K562 (cell line): ENCODE results near the gene TMEM132C. TPM values are rescaled to one million over a fixed set of nuclear protein-coding genes. Genes with fewer than 3 reads are reported as not detected.

Source experiments
- ATAC-seq: fragments of 200-7000 bp; cut with Tn5 transposase; 3 replicates; pipeline ENCODE4 v1.9.1; 2020; ENCODE audit warnings: moderate library complexity
- BruUV-seq: library from RNA; stranded (reverse); fragments of 400-500 nt; replicated peaks from 2 replicates; lab custom pipeline; 2021; lab: Mats Ljungman, UMichigan
- CTCF ChIA-PET: fragments of 300-600 bp; formaldehyde crosslinking; extraction: SDS; loops from one replicate; lab custom pipeline; 2021; ENCODE audit warnings: low intra/inter-chr PET ratio; lab: Yijun Ruan, JAX
- POLR2A ChIA-PET: fragments of 300-600, 350-650 bp; sonication (Branson Sonifier 250); formaldehyde crosslinking; extraction: SDS; loops from one replicate; lab custom pipeline; 2021; ENCODE audit warnings: antibody characterized with exemption, inconsistent platforms; lab: Yijun Ruan, JAX
- DNase-seq, 4 experiments: peaks; one replicate each; pipeline versions ENCODE4 v3.0.0 to v3.0.0-alpha.2; 2011 to 2018; ENCODE audit warnings: low spot score in 3 of 4, mixed read lengths in 3 of 4; ENCODE audit errors: extremely low read depth in 1 of 4
- FAIRE-seq: peaks from 2 replicates; lab custom pipeline; 2011; peaks lifted over from hg19 to GRCh38; lab: Jason Lieb, UNC
- H2AFZ ChIP-seq: 2 replicates; pipeline ENCODE4 v1.6.0; 2011; ENCODE audit warnings: low read depth, low read length, control low read depth, inconsistent platforms
- H3K27ac ChIP-seq: fragments of 200-600 bp; 3 replicates; pipeline ENCODE4 v1.8.0; 2011; ENCODE audit warnings: low read depth, mild to moderate bottlenecking, control low read depth, inconsistent platforms, low read length, moderate library complexity, mixed read lengths; ENCODE audit errors: extremely low read depth
- H3K27me3 ChIP-seq, 2 experiments: fragments of 300-600 bp in 1 of 2; 2 replicates in 1 of 2; 3 replicates in 1 of 2; pipeline versions ENCODE4 v1.6.0 to v1.8.0; 2011; ENCODE audit warnings: inconsistent platforms in 2 of 2, low read length in 2 of 2, mild to moderate bottlenecking in 1 of 2, mixed read lengths in 1 of 2, moderate library complexity in 1 of 2; ENCODE audit not compliant: control insufficient read depth in 2 of 2, insufficient read depth in 2 of 2
- H3K36me3 ChIP-seq: fragments of 300-600 bp; 3 replicates; pipeline ENCODE4 v1.8.0; 2011; ENCODE audit warnings: mild to moderate bottlenecking, low read length, inconsistent platforms; ENCODE audit not compliant: control insufficient read depth, insufficient read depth
- H3K4me1 ChIP-seq, 2 experiments: fragments of 200-600 bp in 1 of 2; replicated peaks in 1 of 2; 2 replicates in 1 of 2; 3 replicates in 1 of 2; pipeline versions ENCODE4 v1.5.1 to v1.8.0; 2011; ENCODE audit warnings: inconsistent platforms in 2 of 2, low read length in 2 of 2, mild to moderate bottlenecking in 1 of 2, mixed read lengths in 1 of 2, moderate library complexity in 1 of 2; ENCODE audit not compliant: control insufficient read depth in 2 of 2, insufficient read depth in 2 of 2
- H3K4me2 ChIP-seq: 2 replicates; pipeline ENCODE4 v1.6.1; 2011; ENCODE audit warnings: low read length, control low read depth, inconsistent platforms, mixed read lengths; ENCODE audit not compliant: insufficient read depth
- H3K4me3 ChIP-seq: fragments of 200-600 bp; sonication (generic), shearing (Covaris generic); 2 replicates; pipeline ENCODE4 v1.5.1; 2016; ENCODE audit warnings: control low read depth, inconsistent platforms
- H3K79me2 ChIP-seq: fragments of 200-600 bp; 3 replicates; pipeline ENCODE4 v1.8.0; 2011; ENCODE audit warnings: low read length, inconsistent platforms; ENCODE audit not compliant: control insufficient read depth, insufficient read depth
- H3K9ac ChIP-seq, 2 experiments: 2 replicates each; pipeline versions ENCODE4 v1.6.0 to v1.6.1; 2011; ENCODE audit warnings: low read depth in 2 of 2, low read length in 2 of 2, control low read depth in 1 of 2, inconsistent platforms in 1 of 2, mild to moderate bottlenecking in 1 of 2, mixed read lengths in 1 of 2; ENCODE audit not compliant: insufficient read depth in 1 of 2
- H3K9me1 ChIP-seq: one replicate; pipeline ENCODE4 v1.6.0; 2011; ENCODE audit warnings: inconsistent platforms, mild to moderate bottlenecking, low read length, moderate library complexity; ENCODE audit not compliant: control insufficient read depth, insufficient read depth
- H3K9me3 ChIP-seq: replicated peaks from 2 replicates; pipeline ENCODE4 v1.5.1; 2011; ENCODE audit warnings: low read depth, low read length, inconsistent platforms; ENCODE audit not compliant: control insufficient read depth, insufficient read depth
- H4K20me1 ChIP-seq: replicated peaks from 2 replicates; pipeline ENCODE4 v1.6.1; 2011; ENCODE audit warnings: low read length, inconsistent platforms, mixed read lengths; ENCODE audit not compliant: control insufficient read depth, insufficient read depth
- CBX2 ChIP-seq: fragments of 200-600 bp; sonication (generic); IDR thresholded peaks from one replicate; pipeline ENCODE4 v1.6.1; 2012; ENCODE audit warnings: mild to moderate bottlenecking, low read length, inconsistent platforms; ENCODE audit not compliant: insufficient read depth, poor library complexity, severe bottlenecking
- CREM ChIP-seq: IDR thresholded peaks from 2 replicates; pipeline ENCODE4 v1.6.1; 2014; ENCODE audit warnings: antibody characterized with exemption, low read depth
- EHMT2 ChIP-seq: fragments of 450-650 bp; IDR thresholded peaks from 2 replicates; pipeline ENCODE4 v1.6.1; 2018; ENCODE audit warnings: antibody characterized with exemption
- JUND ChIP-seq, 2 experiments: IDR thresholded peaks; 2 replicates in 1 of 2; 3 replicates in 1 of 2; pipeline ENCODE4 v1.6.1; 2011; ENCODE audit warnings: borderline replicate concordance in 2 of 2, low read depth in 2 of 2, low read length in 2 of 2, improper control_type of control experiment in 1 of 2, missing biosample characterization in 1 of 2, missing genetic modification characterization in 1 of 2, missing genetic modification reagents in 1 of 2
- NFRKB ChIP-seq: fragments of 450-650 bp; IDR thresholded peaks from 2 replicates; pipeline ENCODE4 v1.6.1; 2016; ENCODE audit warnings: low read depth
- NR2C1 ChIP-seq, 2 experiments: fragments of 450-650 bp; IDR thresholded peaks; 2 replicates each; pipeline ENCODE4 v1.6.1; 2017; ENCODE audit warnings: mild to moderate bottlenecking in 2 of 2, antibody characterized with exemption in 1 of 2, inconsistent platforms in 1 of 2, missing compliant biosample characterization in 1 of 2, missing genetic modification characterization in 1 of 2
- NR2C2 ChIP-seq, 2 experiments: fragments of 200-800 bp in 1 of 2; sonication (Bioruptor generic) in 1 of 2; sonication (generic) in 1 of 2; formaldehyde crosslinking in 1 of 2; IDR thresholded peaks; 2 replicates each; pipeline versions ENCODE4 v1.6.1 to v1.8.0; 2016 to 2022; ENCODE audit warnings: mild to moderate bottlenecking in 1 of 2, missing compliant biosample characterization in 1 of 2, missing genetic modification characterization in 1 of 2, missing genetic modification reagents in 1 of 2
- TEAD2 ChIP-seq: fragments of 450-650 bp; IDR thresholded peaks from 2 replicates; pipeline ENCODE4 v1.6.1; 2016; ENCODE audit warnings: missing genetic modification characterization, control low read depth, missing compliant biosample characterization
- TEAD4 ChIP-seq, 2 experiments: sonication (generic) in 1 of 2; formaldehyde crosslinking in 1 of 2; IDR thresholded peaks; 2 replicates each; pipeline versions ENCODE4 v1.6.1 to v1.8.0; 2012 to 2022; ENCODE audit warnings: borderline replicate concordance in 1 of 2, inconsistent platforms in 1 of 2, low read length in 1 of 2, mild to moderate bottlenecking in 1 of 2, missing genetic modification reagents in 1 of 2
- ZNF316 ChIP-seq: fragments of 450-650 bp; IDR thresholded peaks from 2 replicates; pipeline ENCODE4 v1.6.1; 2016
- ZNF785 ChIP-seq: fragments of 250-450 bp; sonication (Bioruptor Pico); IDR thresholded peaks from 2 replicates; pipeline ENCODE4 v1.4.0; 2020; ENCODE audit warnings: mild to moderate bottlenecking
- WGBS: fragments of 100-300 bp; shearing (Covaris generic); methylation state at CpG from one replicate; pipeline ENCODE4 v1.1.6; 2016; ENCODE audit warnings: low coverage, mixed read lengths; ENCODE audit not compliant: insufficient coverage; ENCODE audit errors: missing lambda C conversion rate; 5-methylcytosine and 5-hydroxymethylcytosine counted together
- in situ Hi-C: fragments of 300-500 bp; cut with MboI; formaldehyde crosslinking; loops from 4 replicates; pipeline ENCODE4 v1.15.0; 2018; ENCODE audit warnings: inconsistent platforms, mixed read lengths
- intact Hi-C: fragments of 100-400 bp; cut with micrococcal nuclease; formaldehyde crosslinking; loops from 2 replicates; pipeline ENCODE4 v1.14.2; 2022
- polyA plus RNA-seq, 8 experiments: library from polyadenylated mRNA; depleted of rRNA in 4 of 8; stranded (reverse) in 5 of 8; unstranded in 3 of 8; fragments of >200 nt; fragmentation: Nextera tagmentation in 2 of 8; fragmentation: Illumina TruSeq in 1 of 8; extraction: Ambion mirVana in 2 of 8; extraction: Trizol in 1 of 8; gene quantifications; 2 replicates each; pipeline versions ENCODE4 v1.2.1 to v1.2.3, GENCODE V29; 2011 to 2014; ENCODE audit warnings: inconsistent platforms in 1 of 8, missing spikeins in 1 of 8
- total RNA-seq, 7 experiments: library from RNA; depleted of rRNA in 6 of 7; stranded (reverse); fragments of >200 nt in 6 of 7; fragmentation: Illumina TruSeq in 2 of 7; extraction: Trizol in 2 of 7; gene quantifications; 2 replicates each; pipeline versions ENCODE4 v1.2.1 to v1.2.3, GENCODE V29; 2011 to 2021; ENCODE audit warnings: low replicate concordance in 1 of 7
- TF ChIP-seq, protein P1 (sequence below), 3 experiments: IDR thresholded peaks in 2 of 3; conservative IDR thresholded peaks in 1 of 3; 2 replicates each; pipeline ENCODE4 v1.5.1; 2011 to 2012; ENCODE audit warnings: low read length in 3 of 3, mild to moderate bottlenecking in 3 of 3, control low read depth in 2 of 3, improper control_type of control experiment in 1 of 3, inconsistent platforms in 1 of 3, low read depth in 1 of 3, mixed read lengths in 1 of 3, moderate library complexity in 1 of 3; ENCODE audit not compliant: insufficient read depth in 2 of 3
- TF ChIP-seq, protein P2 (sequence below): IDR thresholded peaks from 2 replicates; pipeline ENCODE4 v1.6.1; 2011; ENCODE audit warnings: borderline replicate concordance, low read depth, mild to moderate bottlenecking, moderate library complexity, low read length; ENCODE audit not compliant: insufficient read depth, poor library complexity, severe bottlenecking

Gene TMEM132C
- total and polyA plus RNA-seq, 9 of the 15 experiments (the other 6 are each of a cell fraction or from before 2014, with no cell fraction given) = not detected

DNA sequence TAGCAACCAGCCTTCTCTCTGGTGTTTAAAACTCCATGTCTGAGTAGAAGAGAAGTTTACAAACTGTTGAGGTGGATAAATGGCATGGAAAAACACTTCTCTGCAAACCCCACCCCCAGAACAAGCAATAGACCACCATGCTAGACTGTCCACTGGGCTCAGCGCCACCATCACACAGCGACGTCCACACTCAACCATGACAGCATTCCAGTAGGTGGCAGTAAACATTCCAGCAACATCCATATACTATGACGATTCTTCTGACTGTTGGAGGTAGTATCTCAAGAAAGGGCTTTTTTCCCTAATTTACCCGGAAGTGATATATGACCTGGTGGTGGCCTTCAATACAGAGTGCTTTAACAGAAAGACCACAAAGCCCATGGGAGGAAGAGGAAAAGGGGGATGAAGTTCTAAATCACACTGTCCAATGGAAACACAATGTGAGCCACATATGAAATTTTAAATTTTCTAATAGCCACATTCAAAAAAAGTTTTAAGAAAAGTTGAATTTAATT, 404.6 kb downstream of the TMEM132C start:
- WGBS = 3% methylated on average over 4 of the region's 5 CpGs
- no peaks in the 10 kb centered on the region for H3K4me1 ChIP-seq
- ATAC-seq = peak; percentile 89
- CTCF ChIA-PET = no interaction called here
- H3K27me3 ChIP-seq = no peaks in the 10 kb centered on the region
- no peak overlapping the region for H2AFZ ChIP-seq
- TF ChIP-seq, protein P1, sequence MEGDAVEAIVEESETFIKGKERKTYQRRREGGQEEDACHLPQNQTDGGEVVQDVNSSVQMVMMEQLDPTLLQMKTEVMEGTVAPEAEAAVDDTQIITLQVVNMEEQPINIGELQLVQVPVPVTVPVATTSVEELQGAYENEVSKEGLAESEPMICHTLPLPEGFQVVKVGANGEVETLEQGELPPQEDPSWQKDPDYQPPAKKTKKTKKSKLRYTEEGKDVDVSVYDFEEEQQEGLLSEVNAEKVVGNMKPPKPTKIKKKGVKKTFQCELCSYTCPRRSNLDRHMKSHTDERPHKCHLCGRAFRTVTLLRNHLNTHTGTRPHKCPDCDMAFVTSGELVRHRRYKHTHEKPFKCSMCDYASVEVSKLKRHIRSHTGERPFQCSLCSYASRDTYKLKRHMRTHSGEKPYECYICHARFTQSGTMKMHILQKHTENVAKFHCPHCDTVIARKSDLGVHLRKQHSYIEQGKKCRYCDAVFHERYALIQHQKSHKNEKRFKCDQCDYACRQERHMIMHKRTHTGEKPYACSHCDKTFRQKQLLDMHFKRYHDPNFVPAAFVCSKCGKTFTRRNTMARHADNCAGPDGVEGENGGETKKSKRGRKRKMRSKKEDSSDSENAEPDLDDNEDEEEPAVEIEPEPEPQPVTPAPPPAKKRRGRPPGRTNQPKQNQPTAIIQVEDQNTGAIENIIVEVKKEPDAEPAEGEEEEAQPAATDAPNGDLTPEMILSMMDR (IDR thresholded peaks at IDR 0.05 in 2 of 3, conservative IDR thresholded peaks at IDR 0.05 in 1 of 3; ENCODE audit: insufficient read depth in 2 of 3, low read depth in 1 of 3, low read length in 3 of 3) = peak; percentile 41 to 50 (median 49); a peak in 5 of 6 replicates
- peak; percentile 52; the same call in 1 of the 2 replicates for TF ChIP-seq EHMT2
- peak; percentile 42; the same call in 1 of the 2 replicates for TF ChIP-seq CREM
- no peak for TF ChIP-seq NFRKB
- TF ChIP-seq TEAD4 (IDR thresholded peaks at IDR 0.05; ENCODE audit: low read length) = peak; percentile 70
- no peak for TF ChIP-seq TEAD4 (CRISPR knock-in tag; IDR thresholded peaks at IDR 0.05; ENCODE audit: borderline replicate concordance)
- no peak for TF ChIP-seq ZNF316
- TF ChIP-seq CBX2 = no peak
- TF ChIP-seq ZNF785 (CRISPR knock-in tag) = no peak
- TF ChIP-seq NR2C1 (IDR thresholded peaks at IDR 0.05) = peak; percentile 75
- TF ChIP-seq NR2C1 (tag; IDR thresholded peaks at IDR 0.05) = peak; percentile 53; the same call in 1 of the 2 replicates
- TF ChIP-seq, protein P2, sequence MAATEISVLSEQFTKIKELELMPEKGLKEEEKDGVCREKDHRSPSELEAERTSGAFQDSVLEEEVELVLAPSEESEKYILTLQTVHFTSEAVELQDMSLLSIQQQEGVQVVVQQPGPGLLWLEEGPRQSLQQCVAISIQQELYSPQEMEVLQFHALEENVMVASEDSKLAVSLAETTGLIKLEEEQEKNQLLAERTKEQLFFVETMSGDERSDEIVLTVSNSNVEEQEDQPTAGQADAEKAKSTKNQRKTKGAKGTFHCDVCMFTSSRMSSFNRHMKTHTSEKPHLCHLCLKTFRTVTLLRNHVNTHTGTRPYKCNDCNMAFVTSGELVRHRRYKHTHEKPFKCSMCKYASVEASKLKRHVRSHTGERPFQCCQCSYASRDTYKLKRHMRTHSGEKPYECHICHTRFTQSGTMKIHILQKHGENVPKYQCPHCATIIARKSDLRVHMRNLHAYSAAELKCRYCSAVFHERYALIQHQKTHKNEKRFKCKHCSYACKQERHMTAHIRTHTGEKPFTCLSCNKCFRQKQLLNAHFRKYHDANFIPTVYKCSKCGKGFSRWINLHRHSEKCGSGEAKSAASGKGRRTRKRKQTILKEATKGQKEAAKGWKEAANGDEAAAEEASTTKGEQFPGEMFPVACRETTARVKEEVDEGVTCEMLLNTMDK = peak; percentile 50
- TF ChIP-seq NR2C2 (CRISPR knock-in tag; IDR thresholded peaks at IDR 0.05) = no peak
- peak; percentile 23; the same call in 1 of the 2 replicates for TF ChIP-seq NR2C2 (tag; IDR thresholded peaks at IDR 0.05)
- no peak for TF ChIP-seq JUND (IDR thresholded peaks at IDR 0.05; ENCODE audit: borderline replicate concordance, low read depth, low read length)
- no peak for TF ChIP-seq JUND (tag; IDR thresholded peaks at IDR 0.05; ENCODE audit: borderline replicate concordance, low read depth, low read length)
- 0 out of 2 replicates have a peak, but pooled peaks have one; percentile 41 for TF ChIP-seq TEAD2 (tag)
- TF ChIP-seq, all 486 proteins: peak for 8
- Histone ChIP-seq H4K20me1 (no peaks in the 10 kb centered on the region), H3K36me3 (no peaks in the 10 kb centered on the region), H3K4me2 (no peak overlapping the region), H3K27ac (no peak overlapping the region), H3K4me3 (no peak overlapping the region), H3K9me1 (no peaks in the 10 kb centered on the region), H3K9ac (no peak overlapping the region), H3K79me2 (no peaks in the 10 kb centered on the region), H3K9me3 (no peaks in the 10 kb centered on the region)
- POLR2A ChIA-PET = no interaction called here
- FAIRE-seq (peak; percentile 74), DNase-seq (peak in 1 of 4 experiments; percentile 37)
- no TSS peak for BruUV-seq
- in situ Hi-C loops (no loop called here), intact Hi-C loops (no loop called here)
